Epithelial cell of proximal tubule (primary cell): ENCODE data around the gene IQSEC1. TPM values are rescaled to one million over a fixed set of nuclear protein-coding genes. Genes with fewer than 3 reads are reported as not detected.

Experiments used
- DNase-seq: peaks from one replicate; pipeline ENCODE4 v3.0.0-alpha.2; 2011; ENCODE audit warnings: low read depth
- H3K4me3 ChIP-seq: 2 replicates; pipeline ENCODE4 v1.5.1; 2011; ENCODE audit warnings: low read depth, mild to moderate bottlenecking, low read length
- CTCF ChIP-seq: conservative IDR thresholded peaks from 2 replicates; pipeline ENCODE4 v1.5.1; 2012; ENCODE audit warnings: low read depth, mild to moderate bottlenecking, low read length
- total RNA-seq: library from RNA; depleted of rRNA; stranded (reverse); fragments of >200 nt; gene quantifications from 2 replicates; pipeline ENCODE4 v1.2.3, GENCODE V29; 2015

Gene IQSEC1
- total RNA-seq, 1 donor from 2014 or later: 8.8 TPM

- no peak overlapping the region for H3K4me3 ChIP-seq
- no peak for TF ChIP-seq CTCF
- DNase-seq: no peak
These were observed 108.3 kb downstream of the IQSEC1 start for GRCh38 chr3:12964711-12965612.

- DNase-seq: no peak
- no peak overlapping the region for H3K4me3 ChIP-seq
- no peak for TF ChIP-seq CTCF
These were observed 109.1 kb downstream of the IQSEC1 start for GRCh38 chr3:12963922-12964701.

GRCh38 chr3:12963231-12963896 is 109.9 kb downstream of the IQSEC1 start:
- H3K4me3 ChIP-seq: no peak overlapping the region
- TF ChIP-seq CTCF: no peak
- no peak for DNase-seq

- no peak for DNase-seq
- no peak overlapping the region for H3K4me3 ChIP-seq
- no peak for TF ChIP-seq CTCF
These were observed 110.9 kb downstream of the IQSEC1 start for GRCh38 chr3:12962292-12962691.

GRCh38 chr3:12961697-12962036 is 111.6 kb downstream of the IQSEC1 start:
- no peak for DNase-seq
- H3K4me3 ChIP-seq: no peak overlapping the region
- no peak for TF ChIP-seq CTCF

GRCh38 chr3:12961007-12961696 is 112.1 kb downstream of the IQSEC1 start:
- H3K4me3 ChIP-seq: no peak overlapping the region
- DNase-seq: no peak
- no peak for TF ChIP-seq CTCF
